Memory B cell (primary cell): ENCODE data around the gene RYR2.
"Not testable (repeated sequence)": the region's sequence is repeated elsewhere in the genome, so short reads cannot be mapped to it uniquely, and the experiment has no call there.

Experiments
- ATAC-seq: fragments of 150-1000 bp; cut with Tn5 transposase; 2 replicates; pipeline ENCODE4 v1.10.0; 2021; ENCODE audit warnings: low read depth, mild to moderate bottlenecking, moderate library complexity
- DNase-seq, 2 donors: peaks; one replicate each; pipeline ENCODE4 v3.0.0; 2022; ENCODE audit warnings: low spot score in 2 of 2
- H3K27ac Mint-ChIP-seq: one replicate; pipeline ENCODE4 v1.8.0; 2022; ENCODE audit warnings: mild to moderate bottlenecking, moderate library complexity, mixed read lengths
- H3K27me3 Mint-ChIP-seq: one replicate; pipeline ENCODE4 v1.8.0; 2022; ENCODE audit warnings: mixed read lengths
- H3K36me3 Mint-ChIP-seq: one replicate; pipeline ENCODE4 v1.8.0; 2022; ENCODE audit warnings: mild to moderate bottlenecking, mixed read lengths
- H3K4me1 Mint-ChIP-seq: one replicate; pipeline ENCODE4 v1.8.0; 2022; ENCODE audit warnings: mixed read lengths
- H3K4me3 Mint-ChIP-seq: one replicate; pipeline ENCODE4 v1.8.0; 2022; ENCODE audit warnings: mild to moderate bottlenecking, moderate library complexity, mixed read lengths
- H3K9me3 Mint-ChIP-seq: one replicate; pipeline ENCODE4 v1.8.0; 2022; ENCODE audit warnings: mixed read lengths

Gene RYR2

DNA sequence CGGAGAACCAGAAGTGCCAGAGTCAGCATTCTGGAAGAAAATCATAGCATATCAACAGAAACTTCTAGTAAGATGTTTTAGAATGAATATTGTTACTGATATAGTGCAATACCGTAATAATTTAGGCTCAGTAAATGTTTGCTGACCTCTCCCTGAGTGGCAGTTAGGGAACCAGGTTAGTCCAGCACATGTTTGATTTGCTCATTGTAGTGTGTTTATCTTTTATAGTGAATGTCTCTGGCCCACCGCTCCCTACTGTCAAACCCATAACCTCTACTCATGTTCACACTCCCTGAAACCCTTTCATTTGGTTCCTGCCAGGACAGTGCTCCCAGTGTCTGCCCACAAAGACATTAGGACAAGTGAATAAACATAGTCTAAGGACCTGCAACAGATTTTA is 746.1 kb downstream of the RYR2 start:
- H3K36me3 Mint-ChIP-seq = no peaks in the 10 kb centered on the region

GRCh38 chr1:237789619-237790018 is 747.6 kb downstream of the RYR2 start:
- ATAC-seq = no peak
- Mint-ChIP-seq H3K27ac (no peak overlapping the region), H3K9me3 (peaks cover 4% of the 10 kb centered on the region), H3K36me3 (no peaks in the 10 kb centered on the region), H3K4me3 (no peak overlapping the region), H3K27me3 (no peaks in the 10 kb centered on the region), H3K4me1 (no peaks in the 10 kb centered on the region)
- DNase-seq = no peak

More for the DNA sequence above, 746.1 kb downstream of the RYR2 start:
- no peak overlapping the region for H3K27ac Mint-ChIP-seq
- DNase-seq (no peak), ATAC-seq (no peak)
- H3K9me3 Mint-ChIP-seq = peaks cover 4% of the 10 kb centered on the region
- H3K4me1 Mint-ChIP-seq = no peaks in the 10 kb centered on the region
- H3K27me3 Mint-ChIP-seq = no peaks in the 10 kb centered on the region
- no peak overlapping the region for H3K4me3 Mint-ChIP-seq

DNA sequence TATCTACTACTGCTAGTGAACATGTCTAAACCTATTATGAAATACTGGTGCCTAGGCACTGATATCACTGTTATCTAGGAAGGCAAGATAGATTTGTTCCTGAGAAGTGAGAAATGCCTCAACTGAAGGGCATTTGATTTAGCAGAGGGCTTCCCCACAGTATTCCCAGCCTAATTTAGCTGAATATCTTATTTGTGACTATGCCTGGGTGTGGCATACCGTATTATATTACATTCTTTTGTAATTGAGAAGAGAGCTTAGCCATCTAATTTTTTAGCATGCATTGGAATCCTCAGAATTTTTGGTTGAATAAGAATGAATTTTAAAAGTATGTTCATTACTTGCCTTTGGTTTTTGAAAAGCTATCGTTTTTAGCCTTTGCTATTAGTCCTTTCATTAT is 749.6 kb downstream of the RYR2 start:
- H3K4me3 Mint-ChIP-seq = no peak overlapping the region
- no peak overlapping the region for H3K27ac Mint-ChIP-seq
- no peaks in the 10 kb centered on the region for H3K4me1 Mint-ChIP-seq
- DNase-seq (no peak), ATAC-seq (no peak)
- H3K36me3 Mint-ChIP-seq = no peaks in the 10 kb centered on the region
- peaks cover 4% of the 10 kb centered on the region for H3K9me3 Mint-ChIP-seq
- H3K27me3 Mint-ChIP-seq = no peaks in the 10 kb centered on the region

- Mint-ChIP-seq H3K9me3 (peaks cover 4% of the 10 kb centered on the region), H3K27me3 (no peaks in the 10 kb centered on the region), H3K4me3 (no peak overlapping the region), H3K36me3 (no peaks in the 10 kb centered on the region), H3K27ac (no peak overlapping the region), H3K4me1 (no peaks in the 10 kb centered on the region)
- ATAC-seq (no peak), DNase-seq (no peak)
Observed at GRCh38 chr1:237792149-237792548, 750.2 kb downstream of the RYR2 start.

DNA sequence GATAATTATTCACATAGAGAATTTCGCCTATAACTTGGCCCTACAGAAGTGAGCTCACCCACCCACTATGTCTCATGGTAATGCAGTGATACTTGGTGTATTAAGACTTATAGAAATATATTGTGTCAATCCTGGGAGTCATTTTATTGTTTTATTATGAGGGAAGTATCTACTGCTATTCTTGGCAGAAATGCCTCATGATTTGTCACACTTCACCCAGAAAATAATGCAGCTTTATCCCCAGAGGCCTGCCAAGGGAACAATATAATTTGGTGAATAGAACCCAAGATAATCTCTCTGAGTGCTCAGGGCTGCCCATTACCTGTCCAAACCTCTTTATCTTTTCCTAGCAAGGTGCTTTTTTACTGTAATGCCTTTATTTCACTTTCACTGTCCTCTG is 750.7 kb downstream of the RYR2 start:
- ATAC-seq = no peak
- no peaks in the 10 kb centered on the region for H3K4me1 Mint-ChIP-seq
- no peak overlapping the region for H3K27ac Mint-ChIP-seq
- H3K36me3 Mint-ChIP-seq = no peaks in the 10 kb centered on the region
- no peak for DNase-seq
- H3K4me3 Mint-ChIP-seq = no peak overlapping the region
- H3K9me3 Mint-ChIP-seq = peaks cover 4% of the 10 kb centered on the region
- H3K27me3 Mint-ChIP-seq = no peaks in the 10 kb centered on the region

DNA sequence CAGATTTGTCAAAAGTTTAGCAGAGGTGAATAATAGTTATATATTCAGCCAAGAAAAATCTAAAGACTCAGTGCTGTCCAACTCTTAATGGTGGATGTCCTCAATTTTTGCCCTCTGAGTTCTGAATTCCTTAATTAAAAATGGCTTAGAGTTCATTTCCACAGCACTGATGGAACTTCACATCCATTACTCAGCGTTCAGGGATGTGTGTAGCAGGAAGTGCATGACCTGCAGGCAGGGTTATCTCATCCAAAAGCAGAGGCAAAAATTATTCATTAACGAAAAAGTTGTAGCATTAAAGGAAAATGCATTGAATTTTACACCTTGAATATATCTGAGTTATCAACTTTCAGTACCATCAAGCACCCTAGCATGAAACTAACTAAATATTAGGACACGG is 752.1 kb downstream of the RYR2 start:
- no peak for ATAC-seq
- no peaks in the 10 kb centered on the region for H3K4me1 Mint-ChIP-seq
- H3K4me3 Mint-ChIP-seq = no peak overlapping the region
- no peak for DNase-seq
- H3K9me3 Mint-ChIP-seq = peaks cover 4% of the 10 kb centered on the region
- H3K27ac Mint-ChIP-seq = no peak overlapping the region
- no peaks in the 10 kb centered on the region for H3K27me3 Mint-ChIP-seq
- no peaks in the 10 kb centered on the region for H3K36me3 Mint-ChIP-seq

- Mint-ChIP-seq H3K4me3 (no peak overlapping the region), H3K36me3 (no peaks in the 10 kb centered on the region), H3K4me1 (no peaks in the 10 kb centered on the region), H3K27me3 (no peaks in the 10 kb centered on the region), H3K9me3 (peaks cover 2% of the 10 kb centered on the region), H3K27ac (no peak overlapping the region)
- DNase-seq (no peak), ATAC-seq (no peak)
Observed at GRCh38 chr1:237795558-237795957, 753.6 kb downstream of the RYR2 start.

- H3K4me1 Mint-ChIP-seq = no peaks in the 10 kb centered on the region
- no peak for ATAC-seq
- no peak for DNase-seq
Observed at GRCh38 chr1:237799762-237800474, 757.9 kb downstream of the RYR2 start.

GRCh38 chr1:237804516-237804915 is 762.5 kb downstream of the RYR2 start:
- Mint-ChIP-seq H3K4me1 (no peaks in the 10 kb centered on the region), H3K9me3 (peaks cover 3% of the 10 kb centered on the region), H3K4me3 (no peak overlapping the region), H3K36me3 (no peaks in the 10 kb centered on the region), H3K27me3 (peaks cover 2% of the 10 kb centered on the region), H3K27ac (no peak overlapping the region)
- no peak for DNase-seq
- ATAC-seq = no peak

More at GRCh38 chr1:237799762-237800474, 757.9 kb downstream of the RYR2 start:
- H3K4me3 Mint-ChIP-seq = no peak overlapping the region
- H3K9me3 Mint-ChIP-seq = peaks cover 3% of the 10 kb centered on the region
- H3K27me3 Mint-ChIP-seq = no peaks in the 10 kb centered on the region
- H3K36me3 Mint-ChIP-seq = no peaks in the 10 kb centered on the region
- H3K27ac Mint-ChIP-seq = no peak overlapping the region

- Mint-ChIP-seq H3K27me3 (peaks cover 2% of the 10 kb centered on the region), H3K4me1 (no peaks in the 10 kb centered on the region), H3K9me3 (no peaks in the 10 kb centered on the region), H3K36me3 (no peaks in the 10 kb centered on the region), H3K27ac (no peak overlapping the region), H3K4me3 (no peak overlapping the region)
- ATAC-seq = no peak
- DNase-seq = no peak
Observed at GRCh38 chr1:237809099-237809498, 767.1 kb downstream of the RYR2 start.

DNA sequence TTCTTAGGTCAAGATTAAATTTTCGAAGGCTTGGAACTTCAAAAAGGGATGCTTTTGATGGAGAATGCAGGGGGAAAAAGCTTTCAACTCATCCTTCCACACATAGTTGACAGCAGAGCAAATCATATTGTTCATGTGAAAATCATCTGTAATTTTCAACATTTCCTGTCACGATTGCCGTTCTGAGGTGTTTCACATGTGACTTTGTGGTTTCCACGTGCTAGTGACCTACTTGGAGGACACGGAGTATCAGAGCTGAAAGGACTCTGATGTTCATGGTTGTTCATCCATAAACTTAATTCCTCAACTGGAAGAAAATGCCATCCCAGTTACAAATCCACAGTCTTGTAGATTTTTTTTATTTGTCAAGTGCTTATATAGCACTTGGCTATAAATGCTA is 769.6 kb downstream of the RYR2 start:
- H3K9me3 Mint-ChIP-seq = no peaks in the 10 kb centered on the region
- H3K4me1 Mint-ChIP-seq = no peaks in the 10 kb centered on the region
- H3K27ac Mint-ChIP-seq = no peak overlapping the region
- ATAC-seq (no peak), DNase-seq (no peak)
- H3K36me3 Mint-ChIP-seq = no peaks in the 10 kb centered on the region
- H3K27me3 Mint-ChIP-seq = no peaks in the 10 kb centered on the region
- H3K4me3 Mint-ChIP-seq = no peak overlapping the region

GRCh38 chr1:237812061-237812460 is 770.1 kb downstream of the RYR2 start:
- ATAC-seq (no peak), DNase-seq (no peak)
- H3K27ac Mint-ChIP-seq = no peak overlapping the region
- no peaks in the 10 kb centered on the region for H3K4me1 Mint-ChIP-seq
- no peak overlapping the region for H3K4me3 Mint-ChIP-seq
- H3K9me3 Mint-ChIP-seq = no peaks in the 10 kb centered on the region
- H3K27me3 Mint-ChIP-seq = no peaks in the 10 kb centered on the region
- H3K36me3 Mint-ChIP-seq = no peaks in the 10 kb centered on the region

DNA sequence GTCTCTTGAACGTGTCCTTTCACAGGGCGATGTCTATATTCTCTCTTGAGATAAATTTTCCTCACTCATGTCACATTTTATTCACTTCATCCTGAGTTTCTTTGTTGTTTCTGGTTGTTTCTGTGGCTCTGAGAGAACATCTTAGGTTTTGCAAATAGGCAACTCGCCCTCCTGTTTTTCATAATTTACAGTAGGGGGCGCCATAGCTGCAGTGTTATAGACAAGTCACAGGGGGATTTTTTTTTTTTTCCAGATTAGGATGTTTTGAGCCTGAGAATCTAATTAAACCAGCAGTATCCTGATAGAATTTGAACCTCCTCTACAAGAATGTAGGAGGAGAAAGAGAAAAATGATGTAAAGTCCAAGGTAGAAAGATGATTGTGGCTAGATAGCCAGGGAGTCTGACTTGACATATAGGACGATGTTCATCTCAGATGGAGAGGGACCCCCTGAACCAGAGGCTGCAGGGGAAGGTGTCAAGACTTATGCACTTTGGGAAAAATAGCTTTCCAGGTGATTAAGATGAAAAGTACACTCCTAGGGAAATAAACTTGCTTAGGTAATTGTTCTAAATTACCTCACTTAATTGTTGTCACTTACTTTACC is 772.4 kb downstream of the RYR2 start:
- ATAC-seq (no peak), DNase-seq (no peak)
- Mint-ChIP-seq H3K27me3 (peaks cover 2% of the 10 kb centered on the region), H3K27ac (no peak overlapping the region), H3K4me3 (no peak overlapping the region), H3K9me3 (no peaks in the 10 kb centered on the region), H3K4me1 (no peaks in the 10 kb centered on the region), H3K36me3 (no peaks in the 10 kb centered on the region)

DNA sequence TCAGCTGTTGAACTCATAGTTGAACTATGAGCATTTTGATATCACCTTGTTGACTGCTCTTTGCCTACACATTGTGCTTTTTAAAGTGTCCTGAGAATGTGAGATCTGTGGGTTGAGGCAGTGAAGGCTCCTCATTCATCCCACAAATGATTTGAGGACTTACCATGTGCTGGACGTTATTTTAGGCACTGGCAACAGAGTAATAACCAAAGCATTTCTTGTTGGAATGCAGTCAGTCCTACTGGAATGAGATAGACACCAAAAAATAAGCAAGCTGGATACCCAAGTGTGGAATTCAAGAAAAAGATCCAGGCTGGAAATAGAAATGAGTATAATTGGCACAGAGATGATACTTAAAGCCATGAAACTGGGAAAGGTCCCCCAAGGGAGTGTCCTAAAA is 775.3 kb downstream of the RYR2 start:
- no peak overlapping the region for H3K4me3 Mint-ChIP-seq
- ATAC-seq (no peak), DNase-seq (no peak)
- no peaks in the 10 kb centered on the region for H3K36me3 Mint-ChIP-seq
- peaks cover 2% of the 10 kb centered on the region for H3K27me3 Mint-ChIP-seq
- no peak overlapping the region for H3K27ac Mint-ChIP-seq
- H3K4me1 Mint-ChIP-seq = no peaks in the 10 kb centered on the region
- H3K9me3 Mint-ChIP-seq = peaks cover 2% of the 10 kb centered on the region

GRCh38 chr1:237820634-237821033 is 778.6 kb downstream of the RYR2 start:
- H3K4me1 Mint-ChIP-seq, H3K27ac Mint-ChIP-seq, H3K27me3 Mint-ChIP-seq, ATAC-seq, H3K36me3 Mint-ChIP-seq, H3K9me3 Mint-ChIP-seq, DNase-seq, H3K4me3 Mint-ChIP-seq: not testable (repeated sequence)
